Cardiac fibroblast (primary cell): ENCODE data around the gene C22orf23.
A peak's percentile ranks its signal among the peaks of the same experiment; 100 is the strongest.

Source experiments
- DNase-seq, 2 donors: peaks; one replicate each; pipeline versions ENCODE4 v3.0.0 to v3.0.0-alpha.2; 2010; ENCODE audit warnings: low read depth in 2 of 2
- H3K4me3 ChIP-seq, 2 donors: replicated peaks in 1 of 2; 1 replicate in 1 of 2; 2 replicates in 1 of 2; pipeline ENCODE4 v1.5.1; 2011; ENCODE audit warnings: low read depth in 2 of 2, low read length in 2 of 2, mild to moderate bottlenecking in 2 of 2, moderate library complexity in 1 of 2
- TF ChIP-seq, protein P1 (sequence below): IDR thresholded peaks from one replicate; pipeline ENCODE4 v1.5.1; 2011; ENCODE audit warnings: low read depth, mild to moderate bottlenecking, low read length, inconsistent platforms

Gene C22orf23

DNA sequence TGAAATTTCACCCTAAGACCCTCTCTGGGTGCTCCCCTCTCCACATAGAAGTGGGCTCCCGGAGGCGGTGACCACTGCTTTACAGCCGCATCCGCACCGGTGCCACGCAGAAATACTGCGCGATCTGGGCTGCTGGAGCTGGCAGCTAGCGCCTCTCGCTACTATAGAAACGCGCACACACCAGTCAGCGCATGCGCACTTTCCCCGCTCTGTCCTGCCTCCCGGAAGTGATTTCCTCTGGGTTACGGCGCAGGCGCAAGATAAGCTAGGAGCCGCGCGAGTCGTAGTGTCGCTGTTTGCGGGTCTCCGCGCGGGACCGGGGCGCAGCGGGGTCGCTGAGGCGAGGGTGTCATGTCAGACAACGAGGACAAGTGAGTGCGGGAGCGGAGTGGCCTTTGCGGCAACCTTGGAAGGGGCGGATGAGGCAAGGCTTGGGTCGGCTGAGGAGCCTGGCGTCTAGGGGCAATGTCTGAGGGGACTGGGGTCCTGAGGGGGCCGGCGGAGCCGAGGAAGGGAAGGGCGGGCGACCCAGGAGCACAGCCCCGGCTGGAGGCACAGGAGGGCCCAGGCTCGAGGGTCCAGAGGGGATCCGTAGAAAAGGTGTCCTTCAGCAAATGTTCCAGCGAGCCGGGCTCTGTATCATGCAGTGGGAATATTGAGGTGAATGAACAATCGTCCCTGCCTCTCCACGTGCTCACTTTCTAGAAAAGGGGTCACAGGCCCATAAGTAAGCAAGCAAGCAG is at the start of gene C22orf23, which contains the start of gene POLR2F:
TSS of gene C22orf23 (minus strand) at position 165 of the 743 bp plus-strand sequence. CDS start 452 bp downstream, outside the sequence.
TSS of gene POLR2F (plus strand) at position 263 of the 743 bp plus-strand sequence. CDS start at position 352, 89 bp downstream.
- peak within 1 kb of the TSS; percentile 98 to 100 for H3K4me3 ChIP-seq
- peak; percentile 96 for DNase-seq
- TF ChIP-seq, protein P1, sequence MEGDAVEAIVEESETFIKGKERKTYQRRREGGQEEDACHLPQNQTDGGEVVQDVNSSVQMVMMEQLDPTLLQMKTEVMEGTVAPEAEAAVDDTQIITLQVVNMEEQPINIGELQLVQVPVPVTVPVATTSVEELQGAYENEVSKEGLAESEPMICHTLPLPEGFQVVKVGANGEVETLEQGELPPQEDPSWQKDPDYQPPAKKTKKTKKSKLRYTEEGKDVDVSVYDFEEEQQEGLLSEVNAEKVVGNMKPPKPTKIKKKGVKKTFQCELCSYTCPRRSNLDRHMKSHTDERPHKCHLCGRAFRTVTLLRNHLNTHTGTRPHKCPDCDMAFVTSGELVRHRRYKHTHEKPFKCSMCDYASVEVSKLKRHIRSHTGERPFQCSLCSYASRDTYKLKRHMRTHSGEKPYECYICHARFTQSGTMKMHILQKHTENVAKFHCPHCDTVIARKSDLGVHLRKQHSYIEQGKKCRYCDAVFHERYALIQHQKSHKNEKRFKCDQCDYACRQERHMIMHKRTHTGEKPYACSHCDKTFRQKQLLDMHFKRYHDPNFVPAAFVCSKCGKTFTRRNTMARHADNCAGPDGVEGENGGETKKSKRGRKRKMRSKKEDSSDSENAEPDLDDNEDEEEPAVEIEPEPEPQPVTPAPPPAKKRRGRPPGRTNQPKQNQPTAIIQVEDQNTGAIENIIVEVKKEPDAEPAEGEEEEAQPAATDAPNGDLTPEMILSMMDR: no peak

- TF ChIP-seq, protein P1: no peak
- peak; percentile 63 to 77 for DNase-seq
Observed at GRCh38 chr22:37999640-38000272, 46.4 kb upstream of the C22orf23 start.

DNA sequence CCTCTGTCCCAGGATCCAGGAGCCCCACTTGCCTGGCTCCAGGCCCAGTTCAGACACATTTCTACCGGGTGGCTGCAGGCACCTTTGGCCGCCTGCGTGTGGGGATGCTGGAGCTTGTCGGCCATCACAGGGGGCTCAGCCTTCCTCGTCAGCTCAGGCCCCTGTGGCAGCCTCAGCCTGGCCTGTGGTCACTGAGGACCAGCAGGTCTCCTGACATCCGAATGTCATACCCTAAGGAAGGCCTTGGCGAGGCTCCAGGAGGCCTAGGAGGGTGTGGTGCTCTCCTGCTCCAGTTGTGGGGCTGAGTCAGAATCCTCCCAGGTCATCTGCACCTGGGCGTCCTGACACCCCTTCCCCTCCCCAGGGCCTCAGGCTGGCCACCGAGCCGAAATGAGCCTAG is 45.8 kb upstream of the C22orf23 start:
- TF ChIP-seq, protein P1: no peak
- no peak for DNase-seq
- no peak overlapping the region for H3K4me3 ChIP-seq

More at GRCh38 chr22:37999640-38000272, 46.4 kb upstream of the C22orf23 start:
- no peak overlapping the region for H3K4me3 ChIP-seq

DNA sequence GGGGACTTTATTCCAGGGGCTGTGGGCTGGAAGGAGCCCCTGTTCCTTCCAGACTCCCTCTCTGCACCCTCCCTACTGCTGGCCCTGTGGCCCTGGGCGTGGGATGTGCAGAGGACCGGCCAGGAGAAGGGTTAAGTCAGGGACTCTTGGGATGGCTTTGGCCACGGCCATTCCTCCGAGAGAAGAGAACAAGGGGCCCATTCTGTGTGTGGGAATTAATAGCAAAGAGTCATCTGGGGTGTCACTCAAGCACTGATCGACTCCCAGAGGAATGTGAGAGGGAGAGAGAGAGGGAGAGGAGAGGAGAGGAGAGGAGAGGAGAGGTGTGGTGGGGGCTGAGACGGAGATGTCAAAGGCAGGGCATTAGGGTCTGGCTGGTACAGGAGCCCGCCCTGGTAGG is 45.1 kb upstream of the C22orf23 start:
- DNase-seq: no peak
- TF ChIP-seq, protein P1: no peak
- H3K4me3 ChIP-seq: no peak overlapping the region

DNA sequence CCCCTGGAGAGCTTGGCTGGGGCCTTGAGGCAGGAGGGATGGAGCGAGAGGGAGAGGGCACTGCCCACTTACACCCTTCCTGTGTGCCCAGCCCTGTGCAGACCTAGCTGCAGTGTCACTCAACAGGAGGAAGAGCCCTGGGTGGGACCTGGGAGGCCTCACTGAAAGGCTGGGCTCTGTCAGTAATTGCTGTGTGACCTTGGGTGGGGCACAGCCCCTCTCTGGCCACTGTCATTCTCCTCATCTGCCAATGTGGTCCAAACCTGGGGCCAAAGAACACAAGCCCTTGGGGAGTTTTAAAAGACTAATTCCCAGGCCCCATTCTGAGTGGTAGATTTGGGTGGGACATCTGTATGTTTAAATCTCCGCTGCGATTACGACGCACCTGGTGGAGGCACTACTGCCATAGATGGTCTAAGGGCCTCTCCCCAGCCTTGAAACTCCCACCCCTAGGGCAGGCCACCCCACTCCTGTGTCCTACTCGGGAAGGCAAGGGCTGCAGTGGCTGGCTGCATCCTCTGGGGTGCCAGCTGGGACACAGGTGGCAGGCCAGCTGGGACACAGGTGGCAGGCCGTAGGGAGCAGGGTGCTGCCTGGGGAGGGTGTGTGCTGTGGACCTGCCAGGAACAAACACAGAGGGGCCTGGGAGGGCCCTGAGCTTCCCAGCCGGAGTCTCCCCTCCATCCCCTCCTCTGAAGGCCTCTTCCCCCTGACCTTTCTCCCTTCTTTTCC is 43.3 kb upstream of the C22orf23 start:
- no peak for DNase-seq
- TF ChIP-seq, protein P1: no peak
- H3K4me3 ChIP-seq: no peak overlapping the region

DNA sequence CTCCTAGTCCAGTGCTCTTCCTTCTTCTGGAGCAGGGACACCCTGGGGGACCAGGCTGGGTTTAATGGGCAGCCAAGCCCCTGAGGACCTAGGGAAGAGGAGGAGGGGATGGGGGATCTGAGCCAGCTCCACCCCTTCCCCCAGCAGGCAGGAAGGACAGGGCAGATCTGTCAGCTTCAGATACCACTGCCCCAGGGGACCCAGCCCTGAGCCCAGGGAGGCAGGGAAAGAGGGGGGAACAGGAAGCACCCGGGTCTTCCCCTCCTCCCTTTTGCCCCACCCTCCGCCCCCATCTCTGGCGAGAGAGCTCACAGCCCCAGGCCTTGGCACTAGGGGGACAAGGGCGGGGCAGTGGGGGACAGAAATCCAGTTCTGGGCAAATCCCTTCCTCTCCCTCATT is 42.7 kb upstream of the C22orf23 start:
- no peak for DNase-seq
- H3K4me3 ChIP-seq: no peak overlapping the region
- TF ChIP-seq, protein P1: no peak
